ENCODE data around the gene NTSR1. TPM values are rescaled to one million over a fixed set of nuclear protein-coding genes. Genes with fewer than 3 reads are reported as not detected.

NTSR1 gene
- total and polyA plus RNA-seq, 2 of the 13 experiments (the other 11 are each of a cell fraction or from before 2014, with no cell fraction given) = 0.09 to 0.12 TPM

DNA sequence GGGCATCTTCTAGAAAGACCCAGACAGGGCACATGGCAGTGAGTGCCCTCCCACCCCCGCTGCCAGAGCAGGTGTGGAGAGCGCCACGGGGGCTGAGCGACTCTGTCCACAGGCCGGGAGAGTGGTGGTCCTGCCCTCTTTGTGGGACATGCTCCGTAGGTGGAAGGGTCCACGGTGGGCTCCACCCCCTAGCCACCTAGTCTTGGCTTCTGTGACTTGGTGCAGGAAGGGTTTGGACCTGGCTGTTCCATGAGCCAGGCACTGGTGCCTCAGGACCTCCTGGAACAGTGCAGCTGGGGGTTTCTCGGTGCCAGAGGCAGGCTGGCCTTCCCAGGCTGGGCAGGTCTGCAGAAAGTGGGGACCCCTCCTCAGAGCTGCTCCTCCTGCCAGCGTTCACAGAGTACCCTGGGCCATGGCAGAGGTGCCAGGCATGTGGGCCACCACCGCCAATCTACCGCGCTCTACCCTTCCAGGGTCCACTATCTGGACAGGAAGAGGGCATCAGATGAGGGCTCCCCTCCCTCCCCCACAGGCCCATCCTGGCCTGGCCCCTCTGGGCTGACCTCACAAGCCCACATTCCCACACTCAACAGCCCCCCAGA is 43.4 kb upstream of the NTSR1 start:
- no peaks in the 10 kb centered on the region for H3K27me3 ChIP-seq (ENCODE audit: control insufficient read depth in 1 of 2, insufficient read depth in 2 of 2, low read length in 2 of 2)
- no peaks in the 10 kb centered on the region for H3K79me2 ChIP-seq (ENCODE audit: insufficient read depth, low read length)
- intact Hi-C loops (cut with micrococcal nuclease; ENCODE audit: unreplicated experiment) = loop anchor here (5.0 kb wide), 1 partner anchor 207 kb away; no protein-coding TSS in a partner anchor
- H3K4me1 ChIP-seq (ENCODE audit: insufficient read depth, low read length) = peaks cover 77% of the 10 kb centered on the region
- POLR2A ChIA-PET = interaction anchor here (0.6 to 4.6 kb wide), 5 partner anchors 13 to 129 kb away, joined by 4 to 47 read pairs (median 34); no protein-coding TSS in a partner anchor
- 99% methylated on average over 10 of the region's 12 CpGs for WGBS (ENCODE audit: low lambda C conversion rate)
- no peaks in the 10 kb centered on the region for H3K9me3 ChIP-seq (ENCODE audit: low read length)
- peak overlapping the region; percentile 35; the same call in 1 of the 2 replicates for H3K4me2 ChIP-seq (ENCODE audit: low read depth, low read length)
- DNase-seq (ENCODE audit: low spot score) (no peak), ATAC-seq (no peak), FAIRE-seq (no peak)
- H3K9ac ChIP-seq (ENCODE audit: insufficient read depth, low read depth, low read length) = peak overlapping the region; percentile 34
- in situ Hi-C loops (cut with HindIII; ENCODE audit: extremely low pct_ligation_motif_present, low pct_unique_long_range_greater_than_20kb) = loop anchor here (5.0 kb wide), 1 partner anchor 127 kb away; no protein-coding TSS in a partner anchor
- H4K20me1 ChIP-seq (ENCODE audit: insufficient read depth, low read length) = no peaks in the 10 kb centered on the region
- peak overlapping the region in 1 of 3 experiments; percentile 11; a peak in 1 of 6 replicates for H3K4me3 ChIP-seq (replicated peaks in 1 of 3; ENCODE audit: insufficient read depth in 1 of 3, low read depth in 2 of 3, low read length in 3 of 3)
- no peak overlapping the region for H3K27ac ChIP-seq (ENCODE audit: extremely low read length, insufficient read depth, low read length)
- no peak overlapping the region for H2AFZ ChIP-seq (ENCODE audit: low read length)
- CTCF ChIA-PET (ENCODE audit: low intra/inter-chr PET ratio, low total read pairs) = no interaction called here
- peaks cover 1 to 25% of the 10 kb centered on the region in 2 experiments; a peak in 4 of 5 replicates for H3K36me3 ChIP-seq (replicated peaks in 1 of 2; ENCODE audit: control insufficient read depth in 1 of 2, insufficient read depth in 2 of 2, low read length in 2 of 2)
- BruUV-seq (replicated peaks) = no TSS peak
- TF ChIP-seq, protein P1, sequence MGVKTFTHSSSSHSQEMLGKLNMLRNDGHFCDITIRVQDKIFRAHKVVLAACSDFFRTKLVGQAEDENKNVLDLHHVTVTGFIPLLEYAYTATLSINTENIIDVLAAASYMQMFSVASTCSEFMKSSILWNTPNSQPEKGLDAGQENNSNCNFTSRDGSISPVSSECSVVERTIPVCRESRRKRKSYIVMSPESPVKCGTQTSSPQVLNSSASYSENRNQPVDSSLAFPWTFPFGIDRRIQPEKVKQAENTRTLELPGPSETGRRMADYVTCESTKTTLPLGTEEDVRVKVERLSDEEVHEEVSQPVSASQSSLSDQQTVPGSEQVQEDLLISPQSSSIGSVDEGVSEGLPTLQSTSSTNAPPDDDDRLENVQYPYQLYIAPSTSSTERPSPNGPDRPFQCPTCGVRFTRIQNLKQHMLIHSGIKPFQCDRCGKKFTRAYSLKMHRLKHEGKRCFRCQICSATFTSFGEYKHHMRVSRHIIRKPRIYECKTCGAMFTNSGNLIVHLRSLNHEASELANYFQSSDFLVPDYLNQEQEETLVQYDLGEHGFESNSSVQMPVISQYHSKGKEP (CRISPR knock-in tag; IDR thresholded peaks at IDR 0.05) = no peak
- TF ChIP-seq MAFF (IDR thresholded peaks at IDR 0.05; ENCODE audit: low read depth, low read length) (no peak), ARHGAP35 (CRISPR knock-in tag; IDR thresholded peaks at IDR 0.05; ENCODE audit: borderline replicate concordance) (no peak), ZNF18 (CRISPR knock-in tag; IDR thresholded peaks at IDR 0.05; ENCODE audit: insufficient replicate concordance) (no peak), ZNF253 (CRISPR knock-in tag; IDR thresholded peaks at IDR 0.05; ENCODE audit: borderline replicate concordance) (peak; percentile 73; the same call in 1 of the 2 replicates), PRPF4 (IDR thresholded peaks at IDR 0.05; ENCODE audit: low read depth, low read length, poor library complexity, severe bottlenecking) (no peak), MAZ (IDR thresholded peaks at IDR 0.05; ENCODE audit: borderline replicate concordance, low read depth, low read length) (no peak), MAZ (CRISPR knock-in tag; IDR thresholded peaks at IDR 0.05; ENCODE audit: low read depth) (no peak), MED1 (CRISPR knock-in tag; IDR thresholded peaks at IDR 0.05) (no peak), AGO2 (optimal IDR thresholded peaks at IDR 0.05; ENCODE audit: low read depth, low read length) (peak; percentile 54), HIVEP1 (CRISPR knock-in tag; IDR thresholded peaks at IDR 0.05) (no peak), ZNF616 (CRISPR knock-in tag; IDR thresholded peaks at IDR 0.05; ENCODE audit: low read depth) (no peak), DNMT1 (CRISPR knock-in tag; IDR thresholded peaks at IDR 0.05) (no peak), ZNF670 (CRISPR knock-in tag; IDR thresholded peaks at IDR 0.05; ENCODE audit: borderline replicate concordance) (no peak), AKAP8 (CRISPR knock-in tag; IDR thresholded peaks at IDR 0.05) (0 out of 2 replicates have a peak, but pooled peaks have one; percentile 25), KAT7 (CRISPR knock-in tag; IDR thresholded peaks at IDR 0.05; ENCODE audit: borderline replicate concordance) (no peak), GLMP (CRISPR knock-in tag; IDR thresholded peaks at IDR 0.05; ENCODE audit: borderline replicate concordance) (no peak), ZNF841 (CRISPR knock-in tag; IDR thresholded peaks at IDR 0.05; ENCODE audit: borderline replicate concordance) (no peak)
- TF ChIP-seq, protein P2, sequence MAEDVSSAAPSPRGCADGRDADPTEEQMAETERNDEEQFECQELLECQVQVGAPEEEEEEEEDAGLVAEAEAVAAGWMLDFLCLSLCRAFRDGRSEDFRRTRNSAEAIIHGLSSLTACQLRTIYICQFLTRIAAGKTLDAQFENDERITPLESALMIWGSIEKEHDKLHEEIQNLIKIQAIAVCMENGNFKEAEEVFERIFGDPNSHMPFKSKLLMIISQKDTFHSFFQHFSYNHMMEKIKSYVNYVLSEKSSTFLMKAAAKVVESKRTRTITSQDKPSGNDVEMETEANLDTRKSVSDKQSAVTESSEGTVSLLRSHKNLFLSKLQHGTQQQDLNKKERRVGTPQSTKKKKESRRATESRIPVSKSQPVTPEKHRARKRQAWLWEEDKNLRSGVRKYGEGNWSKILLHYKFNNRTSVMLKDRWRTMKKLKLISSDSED (CRISPR knock-in tag; IDR thresholded peaks at IDR 0.05) = 0 out of 2 replicates have a peak, but pooled peaks have one; percentile 16
